H1 (cell line): ENCODE results near the gene TMEM187. TPM values are rescaled to one million over a fixed set of nuclear protein-coding genes. Genes with fewer than 3 reads are reported as not detected.

Experiments used
- GTF2F1 ChIP-seq: IDR thresholded peaks from 2 replicates; pipeline ENCODE4 v1.6.1; 2012; ENCODE audit warnings: low read depth, low read length, improper control_type of control experiment, borderline replicate concordance
- RXRA ChIP-seq: IDR thresholded peaks from 2 replicates; pipeline ENCODE4 v1.6.1; 2011; ENCODE audit warnings: low read depth, mild to moderate bottlenecking, low read length, moderate library complexity; ENCODE audit not compliant: insufficient read depth
- polyA plus RNA-seq, 7 experiments: library from polyadenylated mRNA; depleted of rRNA in 3 of 7; stranded (reverse) in 5 of 7; unstranded in 2 of 7; fragments of >200 nt in 5 of 7; fragments of 200-250 nt in 2 of 7; gene quantifications; 1 replicate in 5 of 7; 2 replicates in 1 of 7; 4 replicates in 1 of 7; pipeline versions ENCODE4 v1.2.1 to v1.2.3, GENCODE V29; 2011 to 2013; ENCODE audit warnings: missing spikeins in 2 of 7, mixed read lengths in 2 of 7
- total RNA-seq: library from RNA; stranded (reverse); fragmentation: NEBNext Ultra II Directional; extraction: Animal tissue kit (Norgen Biotek cat#: 25700); gene quantifications from 2 replicates; pipeline ENCODE4 v1.2.1, GENCODE V29; 2021

Gene TMEM187
- total and polyA plus RNA-seq, 2 of the 8 experiments (the other 6 are each of a cell fraction or from before 2014, with no cell fraction given) = 5.0 to 14.5 TPM

DNA sequence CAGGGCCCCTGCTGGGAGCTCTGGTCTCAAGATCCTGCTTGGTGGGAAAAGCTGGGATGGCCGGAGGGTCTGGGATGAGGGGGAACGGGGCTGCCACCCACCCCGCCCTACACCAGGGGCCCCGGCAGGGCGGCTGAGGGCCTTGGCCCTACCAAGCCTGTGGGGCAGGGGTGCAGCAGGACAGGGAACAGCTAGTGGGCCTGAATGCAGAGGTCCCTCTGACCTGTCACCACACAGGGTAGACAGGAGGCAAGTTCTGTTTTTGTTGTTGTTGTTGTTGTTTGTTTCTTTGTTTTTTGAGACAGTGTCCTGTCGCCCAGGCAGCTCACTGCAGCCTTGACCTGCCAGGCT lies 27.8 kb upstream of the TMEM187 start (continued):
- no peak for TF ChIP-seq RXRA
- no peak for TF ChIP-seq GTF2F1
